HTERT RPE-1 (cell line): ENCODE measurements around the gene ABHD6.
"Not testable (repeated sequence)": the region's sequence is repeated elsewhere in the genome, so short reads cannot be mapped to it uniquely, and the experiment has no call there.

Experiments
- in situ Hi-C: fragments of 300-500 bp; cut with MboI; formaldehyde crosslinking; loops from 4 replicates; pipeline ENCODE4 v1.14.3; 2020; ENCODE audit warnings: low sequenced_read_pairs

Gene ABHD6

GRCh38 chr3:58271901-58272501 lies 34.4 kb downstream of the ABHD6 start:
- in situ Hi-C loops: no loop called here

- in situ Hi-C loops: no loop called here
Observed at GRCh38 chr3:58272891-58273290, 35.3 kb downstream of the ABHD6 start.

GRCh38 chr3:58273362-58273761 lies 35.8 kb downstream of the ABHD6 start:
- in situ Hi-C loops: not testable (repeated sequence)

- in situ Hi-C loops: no loop called here
Observed at GRCh38 chr3:58274027-58274614, 36.5 kb downstream of the ABHD6 start.

- in situ Hi-C loops: no loop called here
Observed at GRCh38 chr3:58281069-58281468, 43.5 kb downstream of the ABHD6 start.

- in situ Hi-C loops: no loop called here
Observed at GRCh38 chr3:58285334-58285733, 47.7 kb downstream of the ABHD6 start.

- in situ Hi-C loops: no loop called here
Observed at GRCh38 chr3:58287354-58287753, 49.8 kb downstream of the ABHD6 start.

- in situ Hi-C loops: no loop called here
Observed at GRCh38 chr3:58288011-58288728, 50.6 kb downstream of the ABHD6 start.

- in situ Hi-C loops: not testable (repeated sequence)
Observed at GRCh38 chr3:58288964-58289613, 51.5 kb downstream of the ABHD6 start.

- in situ Hi-C loops: not testable (repeated sequence)
Observed at GRCh38 chr3:58290446-58290845, 52.9 kb downstream of the ABHD6 start.

GRCh38 chr3:58291671-58292338 lies 54.2 kb downstream of the ABHD6 start:
- in situ Hi-C loops: no loop called here

GRCh38 chr3:58292866-58293265 lies 55.3 kb downstream of the ABHD6 start:
- in situ Hi-C loops: no loop called here

- in situ Hi-C loops: no loop called here
Observed at GRCh38 chr3:58293516-58293915, 55.9 kb downstream of the ABHD6 start.

- in situ Hi-C loops: no loop called here
Observed at GRCh38 chr3:58296269-58296668, 58.7 kb downstream of the ABHD6 start.

- in situ Hi-C loops: no loop called here
Observed at GRCh38 chr3:58296843-58297242, 59.3 kb downstream of the ABHD6 start.

GRCh38 chr3:58298190-58298589 lies 60.6 kb downstream of the ABHD6 start:
- in situ Hi-C loops: no loop called here

GRCh38 chr3:58299075-58299474 lies 61.5 kb downstream of the ABHD6 start:
- in situ Hi-C loops: no loop called here

GRCh38 chr3:58299839-58300516 lies 62.4 kb downstream of the ABHD6 start:
- in situ Hi-C loops: no loop called here

GRCh38 chr3:58305882-58306711 lies 68.5 kb downstream of the ABHD6 start, which contains the start of the genes HTD2 and RPP14:
Gene HTD2 (plus strand): TSS chr3:58306520. CDS start chr3:58317614, 11,094 bp downstream.
Gene RPP14 (plus strand): TSS chr3:58306245. CDS start chr3:58310330, 4,085 bp downstream.
- in situ Hi-C loops: no loop called here
